Measurements from ENCODE around the gene TTC9B.

DNA sequence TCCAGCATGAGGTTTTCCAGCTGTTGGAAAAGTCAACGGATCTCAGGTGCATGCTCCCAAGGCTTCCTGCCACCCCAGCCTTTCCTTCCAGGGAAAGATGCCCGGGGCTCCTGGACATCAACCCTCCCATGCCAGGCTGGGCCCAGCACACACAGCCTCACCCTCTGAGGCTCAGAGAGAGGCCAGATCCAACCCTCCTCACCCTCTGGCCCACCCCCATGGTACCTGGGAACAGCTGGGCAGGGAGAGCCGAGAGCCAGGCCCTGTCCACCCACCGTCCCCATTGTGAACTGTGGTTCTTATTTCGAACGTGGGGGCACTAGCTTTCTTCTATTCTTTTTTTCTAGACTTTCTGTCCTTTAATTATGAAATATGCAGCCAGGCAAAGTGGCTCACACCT lies 18.2 kb upstream of the TTC9B start:
- TF ChIP-seq CTCF (IDR thresholded peaks at IDR 0.05) (no peak), POLR2A (IDR thresholded peaks at IDR 0.05) (no peak)
